Neuronal stem cell (in vitro differentiated cells): ENCODE measurements around the gene FAM3D.

ENCODE experiments used
- DNase-seq: peaks from one replicate; pipeline ENCODE4 v3.0.0-alpha.2; 2013; ENCODE audit warnings: low spot score
- H2AFZ ChIP-seq: one replicate; pipeline ENCODE4 v1.6.1; 2013; ENCODE audit warnings: mild to moderate bottlenecking, low read length, inconsistent platforms
- H2AK5ac ChIP-seq: 2 replicates; pipeline ENCODE4 v1.6.1; 2013; ENCODE audit warnings: low read depth, mild to moderate bottlenecking, inconsistent platforms, low read length, moderate library complexity, mixed read lengths
- H2BK120ac ChIP-seq: 2 replicates; pipeline ENCODE4 v1.6.1; 2013; ENCODE audit warnings: low read depth, mild to moderate bottlenecking, inconsistent platforms, low read length, moderate library complexity, mixed read lengths
- H2BK12ac ChIP-seq: one replicate; pipeline ENCODE4 v1.6.1; 2013; ENCODE audit warnings: low read length, inconsistent platforms
- H2BK15ac ChIP-seq: 2 replicates; pipeline ENCODE4 v1.6.1; 2013; ENCODE audit warnings: mild to moderate bottlenecking, low read length, inconsistent platforms, mixed read lengths
- H2BK5ac ChIP-seq: one replicate; pipeline ENCODE4 v1.6.1; 2013; ENCODE audit warnings: inconsistent platforms, mild to moderate bottlenecking, low read length, moderate library complexity
- H3K14ac ChIP-seq: one replicate; pipeline ENCODE4 v1.6.1; 2013; ENCODE audit warnings: low read length, inconsistent platforms
- H3K18ac ChIP-seq: 2 replicates; pipeline ENCODE4 v1.6.1; 2013; ENCODE audit warnings: low read length, inconsistent platforms
- H3K23ac ChIP-seq: 2 replicates; pipeline ENCODE4 v1.6.1; 2013; ENCODE audit warnings: low read depth, mild to moderate bottlenecking, mixed read lengths, low read length, inconsistent platforms; ENCODE audit not compliant: poor library complexity
- H3K27ac ChIP-seq: replicated peaks from 3 replicates; pipeline ENCODE4 v1.5.1; 2013; ENCODE audit warnings: low read length, inconsistent platforms
- H3K27me3 ChIP-seq, 3 experiments: 2 replicates each; pipeline ENCODE4 v1.6.1; 2013; ENCODE audit warnings: low read length in 3 of 3, mild to moderate bottlenecking in 2 of 3, inconsistent platforms in 1 of 3, low read depth in 1 of 3, mixed read lengths in 1 of 3, moderate library complexity in 1 of 3; ENCODE audit not compliant: control insufficient read depth in 3 of 3, insufficient read depth in 3 of 3
- H3K36me3 ChIP-seq, 2 donors: replicated peaks in 1 of 2; 2 replicates each; pipeline ENCODE4 v1.6.1; 2013; ENCODE audit warnings: low read length in 2 of 2; ENCODE audit not compliant: control insufficient read depth in 2 of 2, insufficient read depth in 2 of 2
- H3K4ac ChIP-seq: 2 replicates; pipeline ENCODE4 v1.6.1; 2013; ENCODE audit warnings: inconsistent platforms, mild to moderate bottlenecking, low read length, moderate library complexity
- H3K4me1 ChIP-seq, 2 donors: 1 replicate in 1 of 2; 2 replicates in 1 of 2; pipeline ENCODE4 v1.6.1; 2013; ENCODE audit warnings: low read length in 2 of 2, low read depth in 1 of 2; ENCODE audit not compliant: control insufficient read depth in 2 of 2, insufficient read depth in 1 of 2
- H3K4me2 ChIP-seq: one replicate; pipeline ENCODE4 v1.6.1; 2013; ENCODE audit warnings: mild to moderate bottlenecking, low read length, inconsistent platforms; ENCODE audit not compliant: insufficient read depth, poor library complexity, severe bottlenecking
- H3K4me3 ChIP-seq, 2 donors: 2 replicates each; pipeline ENCODE4 v1.5.1; 2013; ENCODE audit warnings: low read length in 2 of 2, mild to moderate bottlenecking in 2 of 2, inconsistent platforms in 1 of 2, moderate library complexity in 1 of 2
- H3K79me1 ChIP-seq: one replicate; pipeline ENCODE4 v1.6.1; 2013; ENCODE audit warnings: low read depth, mild to moderate bottlenecking, inconsistent platforms, low read length, moderate library complexity
- H3K9ac ChIP-seq: one replicate; pipeline ENCODE4 v1.6.1; 2013; ENCODE audit warnings: mild to moderate bottlenecking, low read depth, low read length, inconsistent platforms; ENCODE audit not compliant: poor library complexity
- H3K9me3 ChIP-seq, 2 donors: replicated peaks in 1 of 2; 2 replicates each; pipeline versions ENCODE3 to v1.6.1; 2013; ENCODE audit warnings: low read length in 2 of 2, mild to moderate bottlenecking in 2 of 2, inconsistent platforms in 1 of 2, low read depth in 1 of 2, mixed read lengths in 1 of 2, moderate library complexity in 1 of 2; ENCODE audit not compliant: control insufficient read depth in 2 of 2, insufficient read depth in 1 of 2
- H4K8ac ChIP-seq: one replicate; pipeline ENCODE4 v1.6.1; 2013; ENCODE audit warnings: low read depth, mild to moderate bottlenecking, inconsistent platforms, low read length, moderate library complexity
- H4K91ac ChIP-seq: one replicate; pipeline ENCODE4 v1.6.1; 2013; ENCODE audit warnings: low read length, low read depth, mild to moderate bottlenecking, inconsistent platforms; ENCODE audit not compliant: poor library complexity
- WGBS, 2 donors: extraction: QIAGEN DNeasy Blood & Tissue Kit; methylation state at CpG; one replicate each; pipeline ENCODE4 v1.1.7; 2013; ENCODE audit warnings: missing lambda C conversion rate in 2 of 2, mixed read lengths in 1 of 2; ENCODE audit not compliant: insufficient read length in 2 of 2, insufficient replicate concordance in 1 of 2; ENCODE audit errors: extremely low coverage in 2 of 2; 5-methylcytosine and 5-hydroxymethylcytosine counted together

FAM3D gene

GRCh38 chr3:58594117-58594516 lies 72.5 kb downstream of the FAM3D start:
- H2BK5ac ChIP-seq, result no peak overlapping the region
- H3K9ac ChIP-seq, result no peak overlapping the region
- H4K91ac ChIP-seq, result no peak overlapping the region
- no peaks in the 10 kb centered on the region for H3K79me1 ChIP-seq
- H3K23ac ChIP-seq, result no peak overlapping the region
- no peak overlapping the region for H3K4me3 ChIP-seq
- no peak overlapping the region for H3K14ac ChIP-seq
- no peak overlapping the region for H2BK15ac ChIP-seq
- no peaks in the 10 kb centered on the region for H3K27me3 ChIP-seq
- no peaks in the 10 kb centered on the region for H3K36me3 ChIP-seq
- no peak overlapping the region for H3K4me2 ChIP-seq
- no peak overlapping the region for H2AFZ ChIP-seq
- no peak overlapping the region for H3K4ac ChIP-seq
- H2BK12ac ChIP-seq, result no peak overlapping the region
- no peak for DNase-seq
- no peak overlapping the region for H2AK5ac ChIP-seq
- no peaks in the 10 kb centered on the region for H3K9me3 ChIP-seq
- no peak overlapping the region for H3K18ac ChIP-seq
- no peak overlapping the region for H2BK120ac ChIP-seq
- H4K8ac ChIP-seq, result no peak overlapping the region
- no peak overlapping the region for H3K27ac ChIP-seq
- H3K4me1 ChIP-seq, result peaks cover 0 to 11% of the 10 kb centered on the region in 2 donors
- no CpG with 5 or more reads among the region's 5 CpGs for WGBS, 2 donors

- H3K79me1 ChIP-seq, result no peaks in the 10 kb centered on the region
- H3K18ac ChIP-seq, result no peak overlapping the region
- WGBS, 2 donors, result no CpG with 5 or more reads among the region's 6 CpGs
- peaks cover 2 to 11% of the 10 kb centered on the region in 2 donors for H3K4me1 ChIP-seq
- no peaks in the 10 kb centered on the region for H3K36me3 ChIP-seq
- H3K4me3 ChIP-seq, result no peak overlapping the region
- H3K9ac ChIP-seq, result no peak overlapping the region
- no peak overlapping the region for H3K4ac ChIP-seq
- H4K91ac ChIP-seq, result no peak overlapping the region
- no peaks in the 10 kb centered on the region for H3K9me3 ChIP-seq
- no peak overlapping the region for H2BK5ac ChIP-seq
- peaks cover 0 to 10% (median 4%) of the 10 kb centered on the region in 3 experiments for H3K27me3 ChIP-seq
- no peak overlapping the region for H2AK5ac ChIP-seq
- no peak overlapping the region for H3K14ac ChIP-seq
- H2AFZ ChIP-seq, result no peak overlapping the region
- no peak overlapping the region for H4K8ac ChIP-seq
- no peak overlapping the region for H2BK120ac ChIP-seq
- no peak for DNase-seq
- no peak overlapping the region for H3K27ac ChIP-seq
- no peak overlapping the region for H2BK15ac ChIP-seq
- H2BK12ac ChIP-seq, result no peak overlapping the region
- H3K4me2 ChIP-seq, result no peak overlapping the region
- H3K23ac ChIP-seq, result no peak overlapping the region
Measured at GRCh38 chr3:58591517-58592510, 74.8 kb downstream of the FAM3D start.

GRCh38 chr3:58588030-58588614 lies 78.5 kb downstream of the FAM3D start:
- peaks cover 0 to 25% (median 7%) of the 10 kb centered on the region in 3 experiments for H3K27me3 ChIP-seq
- DNase-seq, result peak; percentile 71
- no CpG with 5 or more reads among the region's 3 CpGs for WGBS, 2 donors

GRCh38 chr3:58586776-58587192 lies 79.8 kb downstream of the FAM3D start:
- Histone ChIP-seq H2BK12ac (no peak overlapping the region), H3K36me3 (no peaks in the 10 kb centered on the region), H4K91ac (no peak overlapping the region), H3K27ac (no peak overlapping the region), H3K4me2 (peak overlapping the region; percentile 50), H3K23ac (peak overlapping the region; percentile 14), H3K4me3 (peak overlapping the region in 1 of 2 donors; percentile 43), H2BK120ac (no peak overlapping the region), H3K27me3 (peaks cover 0 to 25% (median 7%) of the 10 kb centered on the region in 3 experiments), H2BK15ac (peak overlapping the region; percentile 65), H2AFZ (no peak overlapping the region), H3K4ac (no peak overlapping the region), H3K18ac (peak overlapping the region; percentile 93), H2AK5ac (no peak overlapping the region), H4K8ac (no peak overlapping the region), H2BK5ac (peak overlapping the region; percentile 63), H3K9ac (peak overlapping the region; percentile 24), H3K9me3 (peaks cover 0 to 3% of the 10 kb centered on the region in 2 donors), H3K14ac (no peak overlapping the region), H3K79me1 (no peaks in the 10 kb centered on the region), H3K4me1 (peaks cover 22 to 30% of the 10 kb centered on the region in 2 donors)
- WGBS, 2 donors, result no CpG with 5 or more reads among the region's 44 CpGs
- no peak for DNase-seq

More at GRCh38 chr3:58588030-58588614, 78.5 kb downstream of the FAM3D start:
- H4K91ac ChIP-seq, result no peak overlapping the region
- no peak overlapping the region for H3K4me2 ChIP-seq
- no peak overlapping the region for H3K4me3 ChIP-seq
- H3K79me1 ChIP-seq, result no peaks in the 10 kb centered on the region
- no peak overlapping the region for H3K27ac ChIP-seq
- H2AFZ ChIP-seq, result no peak overlapping the region
- H3K23ac ChIP-seq, result no peak overlapping the region
- H3K9ac ChIP-seq, result no peak overlapping the region
- H4K8ac ChIP-seq, result no peak overlapping the region
- peaks cover 0 to 3% of the 10 kb centered on the region in 2 donors for H3K9me3 ChIP-seq
- H3K14ac ChIP-seq, result no peak overlapping the region
- H2BK120ac ChIP-seq, result no peak overlapping the region
- no peak overlapping the region for H3K4ac ChIP-seq
- H2BK15ac ChIP-seq, result no peak overlapping the region
- no peak overlapping the region for H2BK5ac ChIP-seq
- H3K36me3 ChIP-seq, result no peaks in the 10 kb centered on the region
- no peak overlapping the region for H2BK12ac ChIP-seq
- H2AK5ac ChIP-seq, result no peak overlapping the region
- peaks cover 14 to 24% of the 10 kb centered on the region in 2 donors for H3K4me1 ChIP-seq
- no peak overlapping the region for H3K18ac ChIP-seq
